ENCODE measurements around the gene GTF2F1. TPM values are rescaled to one million over a fixed set of nuclear protein-coding genes. Genes with fewer than 3 reads are reported as not detected.
"Not testable (repeated sequence)": the region's sequence is repeated elsewhere in the genome, so short reads cannot be mapped to it uniquely, and the experiment has no call there.

GTF2F1 gene
- total RNA-seq, 1 experiment from 2014 or later, result 73.1 TPM

GRCh38 chr19:6417713-6418561 is 25.0 kb upstream of the GTF2F1 start:
- no peak for DNase-seq (ENCODE audit: low read depth)

- DNase-seq (ENCODE audit: low read depth), result no peak
Observed at GRCh38 chr19:6416658-6417405, 23.9 kb upstream of the GTF2F1 start.

- no peak for DNase-seq (ENCODE audit: low read depth)
Observed at GRCh38 chr19:6415591-6416190, 22.7 kb upstream of the GTF2F1 start.

- no peak for DNase-seq (ENCODE audit: low read depth)
Observed at GRCh38 chr19:6414793-6415590, 22.0 kb upstream of the GTF2F1 start.

- DNase-seq (ENCODE audit: low read depth), result no peak
Observed at GRCh38 chr19:6413721-6414643, 21.0 kb upstream of the GTF2F1 start.

GRCh38 chr19:6413291-6413690 is 20.3 kb upstream of the GTF2F1 start:
- no peak for DNase-seq (ENCODE audit: low read depth)

- no peak for DNase-seq (ENCODE audit: low read depth)
Observed at GRCh38 chr19:6412447-6413091, 19.6 kb upstream of the GTF2F1 start.

- no peak for DNase-seq (ENCODE audit: low read depth)
Observed at GRCh38 chr19:6412061-6412446, 19.1 kb upstream of the GTF2F1 start.

GRCh38 chr19:6409346-6409745 is 16.4 kb upstream of the GTF2F1 start:
- no peak for DNase-seq (ENCODE audit: low read depth)

- no peak for DNase-seq (ENCODE audit: low read depth)
Observed at GRCh38 chr19:6406401-6406800, 13.4 kb upstream of the GTF2F1 start.

- peak; percentile 33 for DNase-seq (ENCODE audit: low read depth)
Observed at GRCh38 chr19:6402837-6403608, 10.1 kb upstream of the GTF2F1 start.

- no peak for DNase-seq (ENCODE audit: low read depth)
Observed at GRCh38 chr19:6402058-6402457, 9.1 kb upstream of the GTF2F1 start.

- DNase-seq (ENCODE audit: low read depth), result not testable (repeated sequence)
Observed at GRCh38 chr19:6400062-6400944, 7.3 kb upstream of the GTF2F1 start.

GRCh38 chr19:6396305-6396704 is 3.3 kb upstream of the GTF2F1 start:
- no peak for DNase-seq (ENCODE audit: low read depth)

GRCh38 chr19:6394831-6395230 is 1.9 kb upstream of the GTF2F1 start:
- DNase-seq (ENCODE audit: low read depth), result no peak

GRCh38 chr19:6393983-6394412 is 1.0 kb upstream of the GTF2F1 start:
- no peak for DNase-seq (ENCODE audit: low read depth)

- no peak for DNase-seq (ENCODE audit: low read depth)
Observed at GRCh38 chr19:6392221-6393073, 517 bp downstream of the GTF2F1 start.
